Skeletal muscle tissue (tissue), 4 donors: ENCODE results near the gene GPRC5C. TPM values are rescaled to one million over a fixed set of nuclear protein-coding genes. Genes with fewer than 3 reads are reported as not detected.

Source experiments
- H3K27ac ChIP-seq: one replicate; pipeline ENCODE4 v1.7.0; 2013; ENCODE audit warnings: mild to moderate bottlenecking, low read depth, low read length, inconsistent platforms
- H3K27me3 ChIP-seq, 3 donors: one replicate each; pipeline ENCODE4 v1.7.0; 2013; ENCODE audit warnings: low read length in 3 of 3; ENCODE audit not compliant: control insufficient read depth in 3 of 3, insufficient read depth in 3 of 3
- H3K36me3 ChIP-seq, 3 donors: one replicate each; pipeline ENCODE4 v1.7.0; 2013; ENCODE audit warnings: low read length in 3 of 3; ENCODE audit not compliant: control insufficient read depth in 3 of 3, insufficient read depth in 3 of 3
- H3K4me1 ChIP-seq, 3 donors: one replicate each; pipeline ENCODE4 v1.7.0; 2013; ENCODE audit warnings: low read length in 3 of 3, mild to moderate bottlenecking in 3 of 3; ENCODE audit not compliant: control insufficient read depth in 3 of 3, insufficient read depth in 3 of 3
- H3K4me3 ChIP-seq, 3 donors: one replicate each; pipeline ENCODE4 v1.7.0; 2013; ENCODE audit warnings: low read length in 3 of 3
- H3K9ac ChIP-seq, 3 donors: one replicate each; pipeline ENCODE4 v1.7.0; 2013; ENCODE audit warnings: low read length in 3 of 3, mild to moderate bottlenecking in 3 of 3, moderate library complexity in 2 of 3, low read depth in 1 of 3
- H3K9me3 ChIP-seq, 3 donors: one replicate each; pipeline ENCODE4 v1.7.0; 2013; ENCODE audit warnings: low read length in 3 of 3; ENCODE audit not compliant: control insufficient read depth in 3 of 3
- total RNA-seq: library from RNA; depleted of rRNA; stranded (reverse); fragments of >200 nt; gene quantifications from one replicate; pipeline ENCODE4 v1.2.3, GENCODE V29; 2014
- donor health status: Osteomylitis.

Gene GPRC5C
- total RNA-seq, 1 donor from 2014 or later = 44.4 TPM

- H3K9ac ChIP-seq = no peak overlapping the region
- no peak overlapping the region for H3K4me3 ChIP-seq
- H3K27ac ChIP-seq = no peak overlapping the region
- H3K27me3 ChIP-seq = no peaks in the 10 kb centered on the region
- no peaks in the 10 kb centered on the region for H3K9me3 ChIP-seq
- peaks cover 16 to 23% (median 16%) of the 10 kb centered on the region in 3 donors for H3K4me1 ChIP-seq
- no peaks in the 10 kb centered on the region for H3K36me3 ChIP-seq
Measured at GRCh38 chr17:74419928-74420411, 11.9 kb upstream of the GPRC5C start.

DNA sequence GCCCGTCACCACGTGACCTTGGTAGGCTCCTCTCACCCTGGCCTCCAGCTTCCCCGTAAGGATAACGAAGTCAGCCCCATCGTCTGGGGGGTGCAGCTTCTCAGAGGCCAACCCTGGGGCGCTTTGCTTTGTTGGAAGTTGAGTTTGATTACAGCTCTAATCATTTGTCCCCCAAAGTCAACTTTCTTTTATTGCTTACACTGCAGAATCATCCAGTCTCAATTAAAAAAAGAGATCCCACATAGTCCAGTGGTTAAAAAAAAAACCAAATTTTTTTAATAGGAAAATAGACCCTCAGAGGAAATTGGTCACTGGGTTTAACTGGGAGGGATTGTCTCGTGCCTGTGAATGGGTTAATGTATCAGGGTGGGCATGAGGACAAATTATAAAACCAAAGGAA lies 7.8 kb upstream of the GPRC5C start:
- Histone ChIP-seq H3K27ac (peak overlapping the region; percentile 89), H3K4me3 (peak overlapping the region; percentile 34 to 69 (median 38)), H3K36me3 (no peaks in the 10 kb centered on the region), H3K9ac (peak overlapping the region; percentile 75 to 94 (median 92)), H3K9me3 (no peaks in the 10 kb centered on the region), H3K27me3 (no peaks in the 10 kb centered on the region), H3K4me1 (peaks cover 47 to 50% (median 47%) of the 10 kb centered on the region in 3 donors)

DNA sequence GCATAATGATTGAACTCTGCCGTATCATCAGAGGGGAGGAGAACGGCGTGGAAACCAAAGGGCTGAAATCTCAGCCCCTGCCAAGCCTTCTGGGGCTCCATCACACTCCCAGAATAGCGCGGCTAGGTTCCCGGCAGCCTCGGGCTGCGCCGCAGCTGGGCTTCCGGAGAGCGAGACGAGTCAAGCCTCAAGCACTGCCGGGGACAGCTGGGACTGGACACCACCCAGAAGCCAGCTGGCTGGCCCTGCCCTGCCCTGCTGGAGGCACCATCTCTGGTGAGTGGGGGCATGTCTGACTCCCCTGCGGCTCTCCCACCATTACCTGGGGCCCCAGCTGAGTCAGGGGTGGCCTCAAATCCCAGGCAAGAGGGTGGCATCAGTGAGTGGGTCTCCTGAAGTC lies 7.2 kb upstream of the GPRC5C start:
- peaks cover 51 to 54% (median 52%) of the 10 kb centered on the region in 3 donors for H3K4me1 ChIP-seq
- peak overlapping the region; percentile 80 to 94 (median 92) for H3K9ac ChIP-seq
- peak overlapping the region; percentile 89 for H3K27ac ChIP-seq
- peak overlapping the region; percentile 66 to 84 (median 83) for H3K4me3 ChIP-seq
- H3K36me3 ChIP-seq = no peaks in the 10 kb centered on the region
- no peaks in the 10 kb centered on the region for H3K9me3 ChIP-seq
- H3K27me3 ChIP-seq = no peaks in the 10 kb centered on the region

GRCh38 chr17:74426551-74427047 lies 5.3 kb upstream of the GPRC5C start:
- no peaks in the 10 kb centered on the region for H3K9me3 ChIP-seq
- peaks cover 0 to 4% (median 0%) of the 10 kb centered on the region in 3 donors for H3K27me3 ChIP-seq
- peak overlapping the region; percentile 27 to 70 (median 56) for H3K4me3 ChIP-seq
- peaks cover 56 to 71% (median 58%) of the 10 kb centered on the region in 3 donors for H3K4me1 ChIP-seq
- H3K9ac ChIP-seq = peak overlapping the region; percentile 40 to 90 (median 75)
- H3K27ac ChIP-seq = peak overlapping the region; percentile 89
- H3K36me3 ChIP-seq = no peaks in the 10 kb centered on the region

DNA sequence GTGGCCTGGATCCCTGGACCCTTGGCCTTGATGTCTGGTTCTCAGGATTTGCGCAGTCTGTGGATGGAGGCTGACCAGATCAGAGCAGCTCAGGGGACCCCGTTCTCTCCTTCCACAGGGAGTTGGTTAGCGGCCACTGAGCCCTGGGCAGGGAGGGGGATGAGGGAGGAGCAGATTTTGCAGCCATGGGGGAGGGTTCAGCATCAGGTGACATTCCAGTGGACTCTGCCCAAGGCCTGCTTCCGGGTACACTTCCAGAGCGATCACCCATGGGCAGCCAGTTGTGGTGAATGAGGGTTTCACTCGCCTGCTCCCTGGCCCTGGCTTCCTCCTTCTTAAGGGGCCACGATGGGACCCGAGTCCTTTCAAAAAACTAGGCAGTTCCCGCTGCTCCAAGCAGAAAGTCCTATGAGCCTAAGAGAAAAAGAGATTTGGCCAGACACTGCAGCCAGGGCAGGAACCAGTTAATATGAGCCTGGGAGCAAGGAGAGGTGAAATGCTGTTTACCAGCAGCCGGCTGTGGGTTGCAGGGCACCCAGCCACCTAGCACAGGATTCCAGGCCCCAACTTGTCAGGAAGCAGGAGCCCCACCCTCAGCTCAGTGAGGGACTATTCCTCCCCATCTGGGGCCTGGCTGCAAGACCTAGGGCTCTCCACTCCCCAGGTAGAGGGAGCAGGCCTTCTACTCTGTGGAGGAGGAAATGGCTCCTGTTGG lies 4.7 kb upstream of the GPRC5C start:
- Histone ChIP-seq H3K9me3 (no peaks in the 10 kb centered on the region), H3K36me3 (no peaks in the 10 kb centered on the region), H3K9ac (peak overlapping the region; percentile 75 to 90 (median 79)), H3K4me3 (peak overlapping the region; percentile 27 to 70 (median 56)), H3K27ac (peak overlapping the region; percentile 89), H3K27me3 (peaks cover 0 to 7% (median 0%) of the 10 kb centered on the region in 3 donors), H3K4me1 (peaks cover 56 to 77% (median 60%) of the 10 kb centered on the region in 3 donors)

DNA sequence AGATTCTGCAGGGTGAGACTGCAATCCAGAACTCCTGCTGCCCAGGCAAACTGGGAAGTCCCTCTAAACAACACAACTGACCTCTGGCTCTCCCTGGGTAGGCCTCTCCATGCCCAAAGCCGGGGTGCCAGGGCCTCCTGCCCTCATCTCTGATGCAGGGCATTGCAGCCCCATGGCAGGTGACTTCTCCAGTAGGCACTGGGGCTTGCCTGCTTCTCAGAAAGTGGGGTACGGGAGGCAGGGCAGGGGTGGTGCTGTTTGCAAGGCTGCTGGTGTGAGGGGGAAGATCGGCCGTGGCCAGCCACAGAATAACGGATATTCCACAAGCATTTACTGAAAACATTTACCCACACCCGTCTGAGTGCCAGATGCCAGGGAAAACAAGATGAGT lies 4.1 kb upstream of the GPRC5C start:
- Histone ChIP-seq H3K27ac (peak overlapping the region; percentile 89), H3K9me3 (no peaks in the 10 kb centered on the region), H3K27me3 (peaks cover 0 to 7% (median 0%) of the 10 kb centered on the region in 3 donors), H3K9ac (peak overlapping the region; percentile 75 to 90 (median 79)), H3K4me1 (peaks cover 56 to 77% (median 60%) of the 10 kb centered on the region in 3 donors), H3K4me3 (peak overlapping the region; percentile 17 to 66 (median 56)), H3K36me3 (no peaks in the 10 kb centered on the region)

- peaks cover 0 to 7% (median 0%) of the 10 kb centered on the region in 3 donors for H3K27me3 ChIP-seq
- H3K4me1 ChIP-seq = peaks cover 56 to 81% (median 63%) of the 10 kb centered on the region in 3 donors
- H3K4me3 ChIP-seq = peak overlapping the region; percentile 71 to 95 (median 87)
- H3K9me3 ChIP-seq = no peaks in the 10 kb centered on the region
- H3K27ac ChIP-seq = peak overlapping the region; percentile 100
- H3K9ac ChIP-seq = peak overlapping the region; percentile 97 to 100 (median 99)
- no peaks in the 10 kb centered on the region for H3K36me3 ChIP-seq
Measured at GRCh38 chr17:74429604-74430384, 2.1 kb upstream of the GPRC5C start.

GRCh38 chr17:74430385-74430705 lies 1.5 kb upstream of the GPRC5C start:
- peak overlapping the region; percentile 71 to 95 (median 87) for H3K4me3 ChIP-seq
- no peaks in the 10 kb centered on the region for H3K9me3 ChIP-seq
- peaks cover 0 to 7% (median 0%) of the 10 kb centered on the region in 3 donors for H3K27me3 ChIP-seq
- peak overlapping the region; percentile 97 to 100 (median 99) for H3K9ac ChIP-seq
- H3K4me1 ChIP-seq = peaks cover 54 to 79% (median 61%) of the 10 kb centered on the region in 3 donors
- H3K27ac ChIP-seq = peak overlapping the region; percentile 100
- H3K36me3 ChIP-seq = no peaks in the 10 kb centered on the region

GRCh38 chr17:74430706-74431567 lies 951 bp upstream of the GPRC5C start:
- H3K9me3 ChIP-seq = no peaks in the 10 kb centered on the region
- peak overlapping the region; percentile 97 to 100 (median 99) for H3K9ac ChIP-seq
- H3K27me3 ChIP-seq = peaks cover 0 to 7% (median 0%) of the 10 kb centered on the region in 3 donors
- peak overlapping the region; percentile 100 for H3K27ac ChIP-seq
- H3K4me1 ChIP-seq = peaks cover 54 to 79% (median 61%) of the 10 kb centered on the region in 3 donors
- no peaks in the 10 kb centered on the region for H3K36me3 ChIP-seq
- H3K4me3 ChIP-seq = peak overlapping the region; percentile 78 to 95 (median 87)
